ENCODE results near the gene NPW. TPM values are rescaled to one million over a fixed set of nuclear protein-coding genes. Genes with fewer than 3 reads are reported as not detected.
"Not testable (repeated sequence)": the region's sequence is repeated elsewhere in the genome, so short reads cannot be mapped to it uniquely, and the experiment has no call there.

The NPW gene
- total RNA-seq, 2 experiments from 2014 or later, result 0.73 TPM; not detected in 1

DNA sequence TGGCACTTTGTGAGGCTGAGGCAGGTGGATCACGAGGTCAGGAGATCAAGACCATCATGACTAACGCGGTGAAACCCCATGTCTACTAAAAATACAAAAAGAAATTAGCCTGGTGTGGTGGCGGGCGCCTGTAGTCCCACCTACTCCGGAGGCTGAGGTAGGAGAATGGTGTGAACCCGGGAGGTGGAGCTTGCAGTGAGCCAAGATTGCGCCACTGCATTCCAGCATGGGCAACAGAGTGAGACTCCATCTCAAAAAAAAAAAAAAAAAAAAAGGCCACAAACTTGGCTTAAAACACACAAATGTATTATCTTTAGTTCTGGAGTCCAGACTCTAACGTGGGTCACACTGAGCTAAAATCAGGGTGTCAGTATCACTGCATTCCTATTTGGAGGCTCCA lies 7.9 kb upstream of the NPW start:
- H3K27me3 Mint-ChIP-seq (ENCODE audit: low read depth); H3K9me3 Mint-ChIP-seq (ENCODE audit: insufficient read depth); ATAC-seq; H3K27ac Mint-ChIP-seq; DNase-seq; H3K4me3 Mint-ChIP-seq: not testable (repeated sequence)
- CTCF ChIA-PET, result interaction anchor here (1.4 kb wide), 1 partner anchor 8 kb away, joined by 5 read pairs; no protein-coding TSS in a partner anchor
- H3K4me1 Mint-ChIP-seq (ENCODE audit: low read depth), result peaks cover 26% of the 10 kb centered on the region
- POLR2A ChIA-PET, result interaction anchor here (1.2 to 1.5 kb wide), 2 partner anchors 40 to 51 kb away, joined by 3 read pairs; partner anchors contain the start of gene TBL3
- H3K36me3 Mint-ChIP-seq (ENCODE audit: low read depth), result peaks cover 19% of the 10 kb centered on the region

GRCh38 chr16:2013527-2013926 lies 6.1 kb upstream of the NPW start:
- Mint-ChIP-seq H3K9me3 (ENCODE audit: insufficient read depth) (no peaks in the 10 kb centered on the region), H3K4me1 (ENCODE audit: low read depth) (peaks cover 9% of the 10 kb centered on the region), H3K27me3 (ENCODE audit: low read depth) (no peaks in the 10 kb centered on the region), H3K27ac (no peak overlapping the region), H3K4me3 (no peak overlapping the region), H3K36me3 (ENCODE audit: low read depth) (peaks cover 9% of the 10 kb centered on the region)
- ChIA-PET POLR2A (interaction anchor here (1.4 kb wide), 1 partner anchor 71 kb away, joined by 4 read pairs; the partner anchor contains the start of gene MSRB1), CTCF (interaction anchor here (1.0 to 2.2 kb wide), 6 partner anchors 9 to 182 kb away, joined by 3 to 9 read pairs (median 4); partner anchors contain the start of gene GFER)
- no peak for ATAC-seq
- DNase-seq, result no peak

- ATAC-seq (no peak), DNase-seq (no peak)
- ChIA-PET POLR2A (no interaction called here), CTCF (interaction anchor here (1.6 to 2.0 kb wide), 3 partner anchors 11 to 140 kb away, joined by 4 to 10 read pairs (median 6); partner anchors contain the start of gene TRAF7)
- Mint-ChIP-seq H3K4me3 (no peak overlapping the region), H3K9me3 (ENCODE audit: insufficient read depth) (no peaks in the 10 kb centered on the region), H3K27ac (no peak overlapping the region), H3K27me3 (ENCODE audit: low read depth) (peaks cover 10% of the 10 kb centered on the region), H3K4me1 (ENCODE audit: low read depth) (peaks cover 2% of the 10 kb centered on the region), H3K36me3 (ENCODE audit: low read depth) (peaks cover under 1% of the 10 kb centered on the region)
Observed at GRCh38 chr16:2015117-2015946, 4.3 kb upstream of the NPW start.

DNA sequence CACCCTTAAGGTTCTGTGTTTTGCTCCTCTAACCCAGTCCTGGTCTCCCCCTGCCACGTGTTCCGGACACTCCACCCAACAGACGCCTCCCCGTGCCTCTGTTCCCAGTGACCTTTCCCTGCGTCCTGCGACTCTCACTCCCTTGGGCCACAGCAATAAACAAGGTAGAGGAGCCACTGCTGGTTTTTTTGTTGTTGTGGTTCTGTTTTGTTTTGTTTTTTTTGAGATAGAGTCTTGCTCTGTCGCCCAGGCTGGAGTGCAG lies 3.7 kb upstream of the NPW start:
- H3K36me3 Mint-ChIP-seq (ENCODE audit: low read depth), result no peaks in the 10 kb centered on the region
- H3K4me1 Mint-ChIP-seq (ENCODE audit: low read depth), result no peaks in the 10 kb centered on the region
- ChIA-PET CTCF (interaction anchor here (1.0 to 2.0 kb wide), 7 partner anchors 8 to 139 kb away, joined by 3 to 10 read pairs (median 6); partner anchors contain the start of gene TRAF7), POLR2A (no interaction called here)
- ATAC-seq (no peak), DNase-seq (no peak)
- no peaks in the 10 kb centered on the region for H3K9me3 Mint-ChIP-seq (ENCODE audit: insufficient read depth)
- H3K27me3 Mint-ChIP-seq (ENCODE audit: low read depth), result peaks cover 14% of the 10 kb centered on the region
- no peak overlapping the region for H3K27ac Mint-ChIP-seq
- no peak overlapping the region for H3K4me3 Mint-ChIP-seq

GRCh38 chr16:2016407-2016922 lies 3.1 kb upstream of the NPW start:
- ChIA-PET POLR2A (interaction anchor here (1.5 kb wide), 1 partner anchor 138 kb away, joined by 7 read pairs; the partner anchor contains the start of gene TRAF7), CTCF (interaction anchor here (1.0 to 2.0 kb wide), 7 partner anchors 8 to 139 kb away, joined by 3 to 10 read pairs (median 6); partner anchors contain the start of gene TRAF7)
- no peaks in the 10 kb centered on the region for H3K36me3 Mint-ChIP-seq (ENCODE audit: low read depth)
- no peak overlapping the region for H3K4me3 Mint-ChIP-seq
- H3K9me3 Mint-ChIP-seq (ENCODE audit: insufficient read depth), result no peaks in the 10 kb centered on the region
- no peaks in the 10 kb centered on the region for H3K4me1 Mint-ChIP-seq (ENCODE audit: low read depth)
- H3K27ac Mint-ChIP-seq, result no peak overlapping the region
- no peak for DNase-seq
- peaks cover 14% of the 10 kb centered on the region for H3K27me3 Mint-ChIP-seq (ENCODE audit: low read depth)
- ATAC-seq, result peak; percentile 35

GRCh38 chr16:2019921-2020831 lies 591 bp downstream of the NPW start:
- no peak for DNase-seq
- H3K27ac Mint-ChIP-seq, result no peak overlapping the region
- peaks cover 17% of the 10 kb centered on the region for H3K4me1 Mint-ChIP-seq (ENCODE audit: low read depth)
- H3K36me3 Mint-ChIP-seq (ENCODE audit: low read depth), result no peaks in the 10 kb centered on the region
- no peak overlapping the region for H3K4me3 Mint-ChIP-seq
- ChIA-PET POLR2A (interaction anchor here (2.0 kb wide), 1 partner anchor 135 kb away, joined by 7 read pairs; the partner anchor contains the start of gene TRAF7), CTCF (interaction anchor here (1.1 to 1.6 kb wide), 3 partner anchors 17 to 135 kb away, joined by 3 to 9 read pairs (median 5); partner anchors contain the start of gene TRAF7)
- peaks cover 22% of the 10 kb centered on the region for H3K27me3 Mint-ChIP-seq (ENCODE audit: low read depth)
- no peak for ATAC-seq
- H3K9me3 Mint-ChIP-seq (ENCODE audit: insufficient read depth), result no peaks in the 10 kb centered on the region

GRCh38 chr16:2022723-2023091 lies 3.1 kb downstream of the NPW start:
- Mint-ChIP-seq H3K27ac (peak overlapping the region; percentile 63), H3K4me3 (peak overlapping the region; percentile 66), H3K27me3 (ENCODE audit: low read depth) (peaks cover 34% of the 10 kb centered on the region), H3K9me3 (ENCODE audit: insufficient read depth) (no peaks in the 10 kb centered on the region), H3K36me3 (ENCODE audit: low read depth) (no peaks in the 10 kb centered on the region), H3K4me1 (ENCODE audit: low read depth) (peaks cover 27% of the 10 kb centered on the region)
- no peak for DNase-seq
- ATAC-seq, result peak; percentile 21
- POLR2A ChIA-PET, result interaction anchor here (0.7 to 1.5 kb wide), 5 partner anchors 52 to 229 kb away, joined by 3 to 14 read pairs (median 4); partner anchors contain the start of genes ECI1 and TRAF7
- CTCF ChIA-PET, result interaction anchor here (0.6 to 4.2 kb wide), 13 partner anchors 9 to 241 kb away, joined by 3 to 73 read pairs (median 7); partner anchors contain the start of genes ECI1, NTHL1, PKD1 and TRAF7

GRCh38 chr16:2023092-2024031 lies 3.8 kb downstream of the NPW start:
- ATAC-seq (peak; percentile 81), DNase-seq (peak; percentile 96)
- H3K4me3 Mint-ChIP-seq, result peak overlapping the region; percentile 66
- H3K27me3 Mint-ChIP-seq (ENCODE audit: low read depth), result peaks cover 40% of the 10 kb centered on the region
- peak overlapping the region; percentile 82 for H3K27ac Mint-ChIP-seq
- no peaks in the 10 kb centered on the region for H3K9me3 Mint-ChIP-seq (ENCODE audit: insufficient read depth)
- ChIA-PET POLR2A (interaction anchor here (0.7 to 1.5 kb wide), 5 partner anchors 117 to 132 kb away, joined by 4 to 14 read pairs (median 4); partner anchors contain the start of gene TRAF7), CTCF (interaction anchor here (0.6 to 4.2 kb wide), 15 partner anchors 10 to 240 kb away, joined by 3 to 73 read pairs (median 6); partner anchors contain the start of genes ECI1, NTHL1, PKD1 and TRAF7)
- H3K36me3 Mint-ChIP-seq (ENCODE audit: low read depth), result no peaks in the 10 kb centered on the region
- peaks cover 27% of the 10 kb centered on the region for H3K4me1 Mint-ChIP-seq (ENCODE audit: low read depth)

- DNase-seq (no peak), ATAC-seq (no peak)
- Mint-ChIP-seq H3K27ac (peak overlapping the region; percentile 58), H3K27me3 (ENCODE audit: low read depth) (peaks cover 38% of the 10 kb centered on the region), H3K4me1 (ENCODE audit: low read depth) (peaks cover 27% of the 10 kb centered on the region), H3K36me3 (ENCODE audit: low read depth) (no peaks in the 10 kb centered on the region), H3K9me3 (ENCODE audit: insufficient read depth) (no peaks in the 10 kb centered on the region), H3K4me3 (no peak overlapping the region)
- POLR2A ChIA-PET, result interaction anchor here (1.3 to 1.5 kb wide), 2 partner anchors 117 to 131 kb away, joined by 4 to 6 read pairs; partner anchors contain the start of gene TRAF7
- CTCF ChIA-PET, result interaction anchor here (1.6 to 4.2 kb wide), 4 partner anchors 20 to 132 kb away, joined by 4 to 73 read pairs (median 6); partner anchors contain the start of genes PKD1 and TRAF7
Observed at GRCh38 chr16:2024032-2024420, 4.4 kb downstream of the NPW start.

GRCh38 chr16:2025251-2025650 lies 5.7 kb downstream of the NPW start:
- Mint-ChIP-seq H3K36me3 (ENCODE audit: low read depth) (no peaks in the 10 kb centered on the region), H3K9me3 (ENCODE audit: insufficient read depth) (no peaks in the 10 kb centered on the region), H3K4me3 (peak overlapping the region; percentile 31), H3K4me1 (ENCODE audit: low read depth) (peaks cover 27% of the 10 kb centered on the region), H3K27me3 (ENCODE audit: low read depth) (peaks cover 34% of the 10 kb centered on the region), H3K27ac (peak overlapping the region; percentile 60)
- ATAC-seq, result no peak
- POLR2A ChIA-PET, result interaction anchor here (1.3 to 1.5 kb wide), 2 partner anchors 115 to 130 kb away, joined by 4 to 6 read pairs; partner anchors contain the start of gene TRAF7
- CTCF ChIA-PET, result interaction anchor here (1.1 to 4.2 kb wide), 4 partner anchors 11 to 130 kb away, joined by 4 to 73 read pairs (median 4); partner anchors contain the start of gene TRAF7
- DNase-seq, result no peak

Measured in activated CD8-positive, alpha-beta T cell treated with anti-CD3 and anti-CD28 coated beads, Interleukin-2, amount 10 ng/mL, durations not matched to agents 7 days and 5 days (primary cell).